ENCODE data around the gene ZNF763.
A peak's percentile ranks its signal among the peaks of the same experiment; 100 is the strongest.
"Not testable (repeated sequence)": the region's sequence is repeated elsewhere in the genome, so short reads cannot be mapped to it uniquely, and the experiment has no call there.

Gene ZNF763

DNA sequence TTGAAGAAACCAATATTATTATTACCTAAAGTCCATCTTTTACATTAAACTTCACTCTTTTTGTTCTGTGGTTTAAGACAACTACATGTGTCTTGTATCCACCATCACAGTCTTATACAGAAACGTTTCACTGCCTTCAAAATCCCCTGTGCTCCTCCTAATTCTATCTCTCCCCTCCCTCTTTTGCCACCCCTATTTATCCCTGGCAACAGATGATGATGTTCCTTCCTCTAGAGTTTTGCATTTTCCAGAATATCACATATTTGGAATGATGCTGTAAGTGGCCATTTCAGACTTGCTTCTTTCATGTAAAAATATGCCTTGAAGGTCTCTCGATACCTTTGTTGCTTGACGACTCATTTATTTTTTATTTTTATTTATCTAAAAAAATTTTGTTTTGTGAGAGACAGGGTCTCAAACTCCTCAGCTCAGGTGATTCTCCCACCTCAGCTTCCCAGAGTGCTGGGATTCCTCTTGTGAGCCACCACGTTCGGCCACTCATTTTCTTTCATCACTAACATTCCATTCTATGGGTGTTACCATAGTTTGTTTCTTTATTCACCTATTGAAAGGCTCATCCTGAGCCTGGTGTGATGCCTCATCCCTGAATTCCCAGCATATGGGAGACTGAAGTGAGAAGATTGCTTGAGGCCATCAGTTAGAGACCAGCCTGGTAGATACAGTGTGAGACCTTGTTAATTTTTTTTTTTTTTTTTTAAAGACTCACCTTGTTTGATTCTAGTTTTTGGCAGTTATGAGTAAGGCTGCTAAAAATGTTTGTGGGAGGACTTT is 8.4 kb downstream of the ZNF763 start:
- DNase-seq = no peak

DNA sequence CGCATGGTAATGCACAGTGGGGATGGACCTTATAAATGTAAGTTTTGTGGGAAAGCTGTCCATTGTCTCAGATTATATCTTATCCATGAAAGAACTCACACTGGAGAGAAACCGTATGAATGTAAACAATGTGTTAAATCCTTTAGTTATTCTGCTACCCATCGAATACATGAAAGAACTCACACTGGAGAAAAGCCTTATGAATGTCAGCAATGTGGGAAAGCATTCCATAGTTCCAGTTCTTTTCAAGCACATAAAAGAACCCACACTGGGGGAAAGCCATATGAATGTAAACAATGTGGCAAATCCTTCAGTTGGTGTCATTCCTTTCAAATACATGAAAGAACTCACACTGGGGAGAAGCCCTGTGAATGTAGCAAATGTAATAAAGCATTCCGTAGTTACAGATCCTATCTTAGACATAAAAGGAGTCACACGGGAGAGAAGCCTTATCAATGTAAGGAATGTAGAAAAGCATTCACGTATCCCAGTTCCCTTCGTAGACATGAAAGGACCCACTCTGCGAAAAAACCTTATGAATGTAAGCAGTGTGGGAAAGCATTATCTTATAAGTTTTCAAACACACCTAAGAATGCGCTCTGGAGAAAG is 13.8 kb downstream of the ZNF763 start:
- DNase-seq = no peak

DNA sequence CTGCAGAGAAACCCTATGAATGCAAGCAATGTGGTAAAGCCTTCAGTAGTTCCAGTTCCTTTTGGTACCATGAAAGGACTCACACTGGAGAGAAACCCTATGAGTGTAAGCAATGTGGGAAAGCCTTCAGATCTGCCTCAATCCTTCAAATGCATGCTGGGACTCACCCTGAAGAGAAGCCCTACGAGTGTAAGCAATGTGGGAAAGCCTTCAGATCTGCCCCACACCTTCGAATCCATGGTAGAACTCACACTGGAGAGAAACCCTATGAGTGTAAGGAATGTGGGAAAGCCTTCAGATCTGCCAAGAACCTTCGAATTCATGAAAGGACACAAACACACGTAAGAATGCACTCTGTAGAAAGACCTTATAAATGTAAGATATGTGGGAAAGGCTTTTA is 14.7 kb downstream of the ZNF763 start:
- DNase-seq = no peak

DNA sequence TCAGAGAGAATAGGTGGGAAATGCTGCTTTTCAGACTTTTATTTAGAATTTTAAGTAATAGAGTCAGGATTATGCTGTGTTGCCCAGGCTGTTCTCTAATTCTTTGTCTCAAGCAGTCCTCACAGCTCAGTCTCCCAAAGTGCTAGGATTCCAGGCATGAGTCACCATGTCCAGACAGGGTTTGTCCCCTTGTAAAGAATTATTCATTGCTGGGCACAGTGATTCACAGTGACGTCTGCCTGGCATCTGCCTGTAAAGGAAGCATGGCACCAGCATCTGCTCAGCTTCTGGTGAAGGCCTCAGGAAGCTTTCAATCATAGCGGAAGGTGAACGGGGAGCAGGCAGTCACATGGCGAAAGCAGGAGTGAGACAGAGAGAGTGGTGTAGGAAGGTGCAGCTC is 17.7 kb downstream of the ZNF763 start:
- no peak for DNase-seq

DNA sequence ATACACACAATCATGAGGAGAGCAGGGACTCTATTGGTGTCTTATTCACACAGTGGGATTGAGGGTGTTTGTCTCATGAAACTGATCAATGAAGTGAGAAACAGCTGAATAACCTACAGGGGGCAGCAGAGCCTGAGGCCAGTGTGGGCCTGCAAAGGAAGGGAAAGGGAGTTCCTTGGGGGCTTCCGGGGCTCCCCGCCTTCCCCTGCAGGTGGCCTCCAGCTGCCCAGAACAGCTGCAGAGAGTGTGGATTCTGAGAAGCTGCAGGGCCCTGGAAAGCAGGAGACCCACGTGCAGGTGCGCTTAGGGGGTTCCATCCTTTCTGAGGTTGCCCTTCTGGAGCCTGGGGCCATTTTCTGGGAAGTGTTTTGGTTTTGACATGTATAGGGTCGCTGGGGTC is 20.1 kb downstream of the ZNF763 start:
- DNase-seq = peak in 1 of 3 experiments; percentile 26

DNA sequence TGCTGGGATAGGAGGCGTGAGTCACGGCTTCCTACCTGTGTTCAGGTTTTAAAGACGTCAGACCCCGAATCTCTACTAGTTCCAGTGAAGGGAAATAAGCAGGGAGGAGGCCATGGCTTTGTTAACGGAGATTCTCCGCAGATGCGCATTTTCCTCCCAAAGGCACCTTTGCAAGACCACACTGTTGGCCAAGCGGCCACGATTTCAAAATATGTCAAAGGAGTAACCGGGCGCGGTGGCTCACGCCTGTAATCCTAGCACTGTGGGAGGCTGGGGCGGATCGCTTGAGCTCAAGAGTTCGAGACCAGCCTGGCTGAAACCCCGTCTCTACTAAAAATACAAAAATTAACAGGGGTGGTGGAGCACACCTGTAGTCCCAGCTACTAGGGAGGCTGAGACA is 21.9 kb downstream of the ZNF763 start:
- DNase-seq = no peak

DNA sequence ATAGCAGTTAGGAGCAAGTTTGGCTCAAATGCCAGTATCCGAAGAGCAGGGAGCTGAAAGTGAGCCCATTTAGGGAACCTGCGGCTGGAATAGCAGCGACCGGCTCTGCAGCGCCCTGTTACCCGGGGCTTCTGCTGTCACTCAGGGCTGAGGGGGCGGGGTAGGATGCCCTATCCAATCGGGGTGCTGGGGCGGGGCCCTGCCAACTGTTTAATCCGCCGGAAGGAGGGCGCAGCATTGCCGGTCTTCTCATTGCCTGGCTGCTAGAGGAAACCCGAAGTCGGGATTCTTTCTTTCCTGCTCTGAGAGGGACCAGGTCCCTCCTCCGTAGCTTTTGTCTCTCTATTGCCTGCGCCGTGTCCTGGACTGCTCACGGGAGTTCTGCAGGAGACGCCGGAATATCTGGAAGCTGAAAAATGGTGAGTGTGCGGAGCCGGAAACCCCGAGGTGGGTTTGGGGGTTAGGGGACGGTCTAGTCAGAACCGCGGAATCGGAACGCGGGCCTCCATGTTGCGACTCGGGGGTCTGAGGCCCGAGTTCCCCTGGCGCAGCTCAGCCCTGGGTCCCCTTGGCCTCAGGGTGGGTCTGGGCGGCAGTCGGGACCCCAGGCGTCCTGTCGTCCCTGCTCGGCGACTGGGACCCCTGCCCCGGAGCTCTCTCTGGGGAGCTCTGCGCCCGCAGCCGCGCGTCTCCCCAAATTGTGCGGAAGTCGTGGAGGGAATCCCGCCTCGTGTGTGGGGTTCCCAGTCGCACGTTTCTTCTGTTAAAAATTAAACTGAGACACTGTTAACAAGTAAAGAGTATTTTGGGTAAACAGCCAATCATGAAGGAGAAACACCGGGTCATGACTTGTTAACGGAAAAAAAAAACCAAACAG is 22.8 kb downstream of the ZNF763 start:
- DNase-seq = peak; percentile 78 to 97 (median 95)

DNA sequence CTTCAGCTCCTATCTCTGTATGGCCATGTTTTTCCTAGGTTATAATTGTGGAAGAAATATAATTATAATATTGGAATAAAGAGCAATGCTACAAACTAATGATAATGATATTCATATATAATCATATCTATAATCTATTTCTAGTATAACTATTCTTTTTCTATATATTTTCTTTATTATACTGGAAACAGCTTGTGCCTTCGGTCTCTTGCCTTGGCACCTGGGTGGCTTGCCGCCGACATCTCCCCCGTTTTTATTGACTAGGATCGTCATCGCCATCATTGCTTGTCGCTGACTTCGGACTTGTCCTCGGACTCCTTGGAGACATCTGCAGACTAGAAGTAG is 24.2 kb downstream of the ZNF763 start:
- DNase-seq = no peak

DNA sequence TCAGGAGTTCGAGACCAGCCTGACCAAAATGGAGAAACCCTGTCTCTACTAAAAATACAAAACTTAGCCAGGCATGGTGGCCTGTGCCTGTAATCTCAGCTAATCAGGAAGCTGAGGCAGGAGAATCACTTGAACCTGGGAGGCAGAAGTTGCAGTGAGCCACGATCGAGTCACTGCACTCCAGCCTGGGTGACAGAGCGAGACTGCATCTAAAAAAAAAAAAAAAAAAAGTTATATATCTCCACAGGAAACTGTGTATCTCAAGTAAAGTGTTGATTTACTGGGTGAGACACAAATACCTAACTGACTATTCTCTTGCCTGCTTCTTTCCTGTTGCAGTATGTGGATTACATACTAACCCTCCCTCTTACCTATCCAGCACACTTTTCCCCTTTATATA is 27.1 kb downstream of the ZNF763 start:
- not testable (repeated sequence) for DNase-seq

DNA sequence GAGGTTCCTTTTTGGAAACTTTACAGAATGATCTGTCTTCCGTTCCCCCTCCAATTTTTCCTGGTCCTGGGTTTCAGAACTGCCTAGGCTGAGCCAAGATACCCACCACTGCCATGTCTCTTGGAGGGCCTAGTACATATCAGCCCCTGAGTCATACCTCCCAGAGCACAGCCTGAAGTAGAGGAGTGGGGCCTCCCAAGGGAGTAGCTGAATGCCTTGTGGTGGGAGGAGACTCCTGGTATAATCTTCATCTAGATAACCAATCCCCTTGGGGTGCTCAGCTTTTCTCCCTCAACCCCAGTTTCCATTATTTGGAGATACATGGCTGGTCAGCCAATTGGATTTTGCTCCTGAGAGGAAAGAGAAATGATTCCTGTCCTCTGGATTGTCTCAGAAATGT is 30.3 kb downstream of the ZNF763 start:
- DNase-seq = no peak

DNA sequence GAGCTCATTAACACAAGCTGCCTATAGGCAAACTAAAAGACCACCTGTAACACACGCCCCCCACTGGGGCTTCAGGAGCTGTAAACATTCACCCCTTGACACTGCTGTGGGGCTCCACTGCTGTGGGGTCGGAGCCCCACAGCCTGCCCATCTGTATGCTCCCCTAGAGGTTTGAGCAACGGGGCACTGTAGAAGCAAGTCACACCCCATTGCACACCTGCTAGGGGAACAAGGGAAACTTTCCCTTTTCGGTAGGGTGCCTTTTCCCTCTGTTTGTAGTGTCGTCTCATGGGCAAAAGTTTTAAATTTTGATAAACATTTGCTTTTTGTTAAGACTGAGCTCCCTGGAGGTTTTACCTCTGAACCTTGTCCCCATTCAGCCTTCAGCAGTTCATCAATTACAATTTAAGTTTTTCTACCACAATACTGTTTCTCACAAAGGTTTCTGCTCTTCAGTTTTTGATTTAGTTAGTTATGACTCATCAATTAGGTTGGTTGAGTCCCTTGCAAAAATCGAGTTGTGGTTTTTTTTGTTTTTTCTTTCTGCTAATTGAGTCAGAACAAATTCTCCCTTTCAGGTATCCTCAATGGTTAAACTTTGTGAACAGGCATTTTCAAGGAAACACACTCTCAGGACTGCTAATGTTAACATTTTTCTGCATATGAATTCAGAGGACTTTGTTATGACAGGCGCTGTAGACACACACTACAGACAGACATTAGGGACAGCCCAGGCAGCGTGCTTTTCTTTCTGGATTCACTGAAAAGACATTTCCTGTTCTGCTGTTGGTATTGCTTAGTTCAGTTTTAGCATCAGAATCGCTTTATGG is 35.5 kb downstream of the ZNF763 start:
- no peak for DNase-seq

DNA sequence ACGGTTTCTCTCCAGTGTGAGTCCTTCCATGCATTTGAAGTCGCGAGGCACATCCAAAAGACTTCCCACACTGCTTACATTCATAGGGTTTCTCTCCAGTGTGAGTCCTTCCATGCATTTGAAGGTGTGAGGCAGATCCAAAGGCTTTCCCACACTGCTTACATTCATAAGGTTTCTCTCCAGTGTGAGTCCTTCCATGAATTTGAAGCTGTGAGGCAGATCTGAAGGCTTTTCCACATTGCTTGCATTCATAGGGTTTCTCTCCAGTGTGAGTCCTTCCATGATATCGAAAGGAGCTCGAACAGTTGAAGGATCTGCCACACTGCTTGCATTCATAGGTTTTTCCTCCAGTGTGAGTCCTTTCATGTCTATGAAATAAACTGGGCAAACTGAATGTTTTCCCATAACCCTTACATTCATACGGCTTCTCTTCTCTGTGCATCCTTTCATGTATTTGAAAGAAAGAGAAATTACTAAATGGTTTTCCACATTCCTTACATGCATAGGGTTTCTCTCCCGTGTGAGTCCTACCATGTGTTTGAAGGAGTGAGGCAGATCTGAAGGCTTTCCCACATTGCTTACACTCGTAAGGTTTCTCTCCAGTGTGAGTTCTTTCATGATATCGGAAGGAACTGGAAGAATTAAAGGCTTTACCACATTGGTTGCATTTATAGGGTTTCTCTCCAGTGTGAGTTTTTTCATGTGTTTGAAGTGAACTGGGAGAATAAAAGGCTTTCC is 50.3 kb downstream of the ZNF763 start:
- DNase-seq = no peak

DNA sequence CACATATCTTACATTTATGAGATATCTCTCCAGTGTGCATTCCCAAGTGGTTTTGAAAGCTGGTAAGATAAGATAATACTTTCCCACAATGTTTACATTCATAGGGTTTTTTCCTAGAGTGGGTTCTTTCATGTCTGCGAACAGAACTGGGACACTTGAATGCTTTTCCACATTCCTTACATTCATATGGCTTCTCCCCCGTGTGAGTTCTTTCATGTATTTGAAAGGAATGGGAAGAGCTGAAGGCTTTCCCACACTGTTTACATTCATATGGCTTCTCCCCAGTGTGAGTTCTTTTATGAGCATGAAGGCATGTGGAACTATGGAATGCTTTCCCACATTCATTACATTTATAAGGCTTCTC is 50.9 kb downstream of the ZNF763 start:
- no peak for DNase-seq

All from NCI-H1417 (cell line).